Liver (tissue), 9 donors: ENCODE measurements around the gene FNBP1. TPM values are rescaled to one million over a fixed set of nuclear protein-coding genes. Genes with fewer than 3 reads are reported as not detected.

ENCODE experiments used
- DNase-seq: peaks from one replicate; pipeline ENCODE4 v3.0.0-alpha.2; 2017; ENCODE audit warnings: low spot score
- H3K27ac ChIP-seq, 2 donors: one replicate each; pipeline ENCODE4 v1.7.0; 2013; ENCODE audit warnings: inconsistent platforms in 2 of 2, low read length in 2 of 2, control low read depth in 1 of 2, low read depth in 1 of 2, mild to moderate bottlenecking in 1 of 2
- H3K27me3 ChIP-seq, 4 donors: one replicate each; pipeline versions ENCODE4 v1.6.1 to v1.7.0; 2013; ENCODE audit warnings: low read length in 3 of 4, inconsistent platforms in 1 of 4, mild to moderate bottlenecking in 1 of 4, moderate library complexity in 1 of 4; ENCODE audit not compliant: control insufficient read depth in 4 of 4, insufficient read depth in 4 of 4
- H3K36me3 ChIP-seq, 4 donors: one replicate each; pipeline versions ENCODE4 v1.6.1 to v1.7.0; 2013; ENCODE audit warnings: low read length in 3 of 4, mild to moderate bottlenecking in 3 of 4, low read depth in 1 of 4, moderate library complexity in 1 of 4; ENCODE audit not compliant: control insufficient read depth in 4 of 4, insufficient read depth in 3 of 4
- H3K4me1 ChIP-seq, 4 donors: one replicate each; pipeline versions ENCODE4 v1.6.1 to v1.7.0; 2013; ENCODE audit warnings: low read length in 3 of 4, mild to moderate bottlenecking in 3 of 4, moderate library complexity in 1 of 4; ENCODE audit not compliant: control insufficient read depth in 4 of 4, insufficient read depth in 4 of 4
- H3K4me3 ChIP-seq, 3 donors: one replicate each; pipeline versions ENCODE4 v1.6.1 to v1.7.0; 2013; ENCODE audit warnings: low read length in 3 of 3, control low read depth in 1 of 3, low read depth in 1 of 3, mild to moderate bottlenecking in 1 of 3
- H3K9ac ChIP-seq, 2 donors: one replicate each; pipeline ENCODE4 v1.7.0; 2013; ENCODE audit warnings: low read length in 2 of 2, mild to moderate bottlenecking in 2 of 2, moderate library complexity in 2 of 2, control low read depth in 1 of 2, low read depth in 1 of 2
- H3K9me3 ChIP-seq, 4 donors: one replicate each; pipeline versions ENCODE4 v1.6.1 to v1.7.0; 2013; ENCODE audit warnings: low read length in 3 of 4; ENCODE audit not compliant: control insufficient read depth in 4 of 4
- CTCF ChIP-seq: fragments of 150-350 bp; IDR thresholded peaks from 2 replicates; pipeline ENCODE4 v1.5.1; 2017; ENCODE audit warnings: improper control_type of control experiment, low read depth, low read length; ENCODE audit not compliant: missing input control
- EGR1 ChIP-seq, 2 donors: IDR thresholded peaks; 2 replicates each; pipeline ENCODE4 v1.6.1; 2016 to 2018; ENCODE audit warnings: antibody characterized with exemption in 2 of 2, low read depth in 2 of 2
- FOXA1 ChIP-seq: IDR thresholded peaks from 2 replicates; pipeline ENCODE4 v1.6.1; 2016; ENCODE audit warnings: antibody characterized with exemption
- FOXA2 ChIP-seq: IDR thresholded peaks from 2 replicates; pipeline ENCODE4 v1.6.1; 2016; ENCODE audit warnings: antibody characterized with exemption
- GABPA ChIP-seq, 2 donors: IDR thresholded peaks in 1 of 2; conservative IDR thresholded peaks in 1 of 2; 2 replicates each; pipeline ENCODE4 v1.6.1; 2016; ENCODE audit warnings: antibody characterized with exemption in 2 of 2, mild to moderate bottlenecking in 1 of 2, moderate library complexity in 1 of 2
- HNF4A ChIP-seq, 2 donors: conservative IDR thresholded peaks; 2 replicates each; pipeline ENCODE4 v1.6.1; 2016; ENCODE audit warnings: antibody characterized with exemption in 2 of 2, mild to moderate bottlenecking in 2 of 2
- HNF4G ChIP-seq: IDR thresholded peaks from 2 replicates; pipeline ENCODE4 v1.6.1; 2016; ENCODE audit warnings: antibody characterized with exemption
- JUND ChIP-seq, 2 donors: IDR thresholded peaks; 2 replicates each; pipeline ENCODE4 v1.6.1; 2016; ENCODE audit warnings: antibody characterized with exemption in 2 of 2
- MAX ChIP-seq: IDR thresholded peaks from 2 replicates; pipeline ENCODE4 v1.6.1; 2016; ENCODE audit warnings: antibody characterized with exemption
- NR2F2 ChIP-seq: IDR thresholded peaks from 2 replicates; pipeline ENCODE4 v1.6.1; 2016; ENCODE audit warnings: antibody characterized with exemption
- RAD21 ChIP-seq, 2 donors: IDR thresholded peaks; 2 replicates each; pipeline ENCODE4 v1.6.1; 2016; ENCODE audit warnings: antibody characterized with exemption in 2 of 2, mild to moderate bottlenecking in 2 of 2
- REST ChIP-seq: IDR thresholded peaks from 2 replicates; pipeline ENCODE4 v1.6.1; 2016; ENCODE audit warnings: antibody characterized with exemption, mild to moderate bottlenecking
- RXRA ChIP-seq, 2 donors: IDR thresholded peaks; 2 replicates each; pipeline ENCODE4 v1.6.1; 2017 to 2018; ENCODE audit warnings: antibody characterized with exemption in 2 of 2, mild to moderate bottlenecking in 1 of 2
- SP1 ChIP-seq: IDR thresholded peaks from 2 replicates; pipeline ENCODE4 v1.6.1; 2018; ENCODE audit warnings: antibody characterized with exemption, mild to moderate bottlenecking
- YY1 ChIP-seq: IDR thresholded peaks from 2 replicates; pipeline ENCODE4 v1.6.1; 2016; ENCODE audit warnings: antibody characterized with exemption, mild to moderate bottlenecking
- ZBTB33 ChIP-seq: IDR thresholded peaks from 2 replicates; pipeline ENCODE4 v1.6.1; 2016; ENCODE audit warnings: antibody characterized with exemption
- WGBS: extraction: QIAGEN DNeasy Blood & Tissue Kit; methylation state at CpG from one replicate; pipeline ENCODE4 v1.1.7; 2013; 5-methylcytosine and 5-hydroxymethylcytosine counted together
- polyA plus RNA-seq, 2 donors: library from polyadenylated mRNA; stranded (reverse) in 1 of 2; unstranded in 1 of 2; fragments of 200-250 nt in 1 of 2; fragments of >200 nt in 1 of 2; fragmentation: Nextera tagmentation in 1 of 2; extraction: Ambion mirVana in 1 of 2; gene quantifications; one replicate each; pipeline versions ENCODE4 v1.2.1 to v1.2.3, GENCODE V29; 2013 to 2015
- total RNA-seq, 2 donors: library from RNA; depleted of rRNA; stranded (reverse); fragments of >200 nt; gene quantifications; one replicate each; pipeline ENCODE4 v1.2.3, GENCODE V29; 2014
- donor health status: healthy.
- donor health status: healthy.
- donor health status: healthy.
- donor health status: healthy.
- donor health status: healthy.

The FNBP1 gene
- total and polyA plus RNA-seq, 4 donors = 6.6 to 15.6 (median 12.3) TPM

GRCh38 chr9:129983891-129984290 is 59.1 kb downstream of the FNBP1 start:
- no peak for DNase-seq
- Histone ChIP-seq H3K4me3 (no peak overlapping the region), H3K36me3 (no peaks in the 10 kb centered on the region), H3K27me3 (no peaks in the 10 kb centered on the region), H3K9ac (no peak overlapping the region), H3K4me1 (peaks cover 5 to 10% (median 6%) of the 10 kb centered on the region in 4 donors), H3K27ac (no peak overlapping the region), H3K9me3 (no peaks in the 10 kb centered on the region)
- 83% methylated on average over 2 of the region's 2 CpGs for WGBS
- TF ChIP-seq ZBTB33 (no peak), RAD21 (IDR thresholded peaks at IDR 0.05) (no peak), EGR1 (IDR thresholded peaks at IDR 0.05; ENCODE audit: low read depth in 2 of 2) (no peak), CTCF (no peak), JUND (IDR thresholded peaks at IDR 0.05) (no peak), REST (no peak), GABPA (IDR thresholded peaks at IDR 0.05 in 1 of 2, conservative IDR thresholded peaks at IDR 0.05 in 1 of 2) (no peak), HNF4A (conservative IDR thresholded peaks at IDR 0.05) (no peak), SP1 (no peak), NR2F2 (no peak), MAX (no peak)

- Histone ChIP-seq H3K27me3 (no peaks in the 10 kb centered on the region), H3K4me1 (peaks cover 5 to 10% (median 6%) of the 10 kb centered on the region in 4 donors), H3K27ac (peak overlapping the region; percentile 67 to 90), H3K4me3 (no peak overlapping the region), H3K9me3 (no peaks in the 10 kb centered on the region), H3K9ac (no peak overlapping the region), H3K36me3 (peaks cover 0 to 9% (median under 1%) of the 10 kb centered on the region in 4 donors)
- peak; percentile 38 for DNase-seq
- 63% methylated on average over 15 of the region's 15 CpGs for WGBS
- no peak for TF ChIP-seq FOXA2
- TF ChIP-seq CTCF = no peak
- no peak for TF ChIP-seq FOXA1
- TF ChIP-seq HNF4A (conservative IDR thresholded peaks at IDR 0.05) = peak; percentile 92 to 96
- no peak for TF ChIP-seq EGR1 (IDR thresholded peaks at IDR 0.05; ENCODE audit: low read depth in 2 of 2)
- TF ChIP-seq REST = peak; percentile 64
- peak; percentile 87 for TF ChIP-seq HNF4G
- TF ChIP-seq SP1 = peak; percentile 91
- TF ChIP-seq JUND (IDR thresholded peaks at IDR 0.05) = peak; percentile 81 to 84
- TF ChIP-seq NR2F2 = peak; percentile 96
- peak; percentile 94 to 96 for TF ChIP-seq RXRA (IDR thresholded peaks at IDR 0.05)
- TF ChIP-seq GABPA (IDR thresholded peaks at IDR 0.05 in 1 of 2, conservative IDR thresholded peaks at IDR 0.05 in 1 of 2) = no peak
- peak; percentile 52 to 56 for TF ChIP-seq RAD21 (IDR thresholded peaks at IDR 0.05)
- peak; percentile 91 for TF ChIP-seq YY1
Observed at GRCh38 chr9:129981180-129981907, 61.6 kb downstream of the FNBP1 start.
